NCI-H446 treated with DMSO at 0.1 percent for 48 hours (cell line): ENCODE measurements around the gene GOLGA6D.
"Not testable (repeated sequence)": the region's sequence is repeated elsewhere in the genome, so short reads cannot be mapped to it uniquely, and the experiment has no call there.

ENCODE experiments used
- DNase-seq: peaks from one replicate; lab custom pipeline; 2025; lab: John Stamatoyannopoulos, UW

GOLGA6D gene

GRCh38 chr15:75293660-75294059, 11.0 kb downstream of the GOLGA6D start:
- not testable (repeated sequence) for DNase-seq

DNA sequence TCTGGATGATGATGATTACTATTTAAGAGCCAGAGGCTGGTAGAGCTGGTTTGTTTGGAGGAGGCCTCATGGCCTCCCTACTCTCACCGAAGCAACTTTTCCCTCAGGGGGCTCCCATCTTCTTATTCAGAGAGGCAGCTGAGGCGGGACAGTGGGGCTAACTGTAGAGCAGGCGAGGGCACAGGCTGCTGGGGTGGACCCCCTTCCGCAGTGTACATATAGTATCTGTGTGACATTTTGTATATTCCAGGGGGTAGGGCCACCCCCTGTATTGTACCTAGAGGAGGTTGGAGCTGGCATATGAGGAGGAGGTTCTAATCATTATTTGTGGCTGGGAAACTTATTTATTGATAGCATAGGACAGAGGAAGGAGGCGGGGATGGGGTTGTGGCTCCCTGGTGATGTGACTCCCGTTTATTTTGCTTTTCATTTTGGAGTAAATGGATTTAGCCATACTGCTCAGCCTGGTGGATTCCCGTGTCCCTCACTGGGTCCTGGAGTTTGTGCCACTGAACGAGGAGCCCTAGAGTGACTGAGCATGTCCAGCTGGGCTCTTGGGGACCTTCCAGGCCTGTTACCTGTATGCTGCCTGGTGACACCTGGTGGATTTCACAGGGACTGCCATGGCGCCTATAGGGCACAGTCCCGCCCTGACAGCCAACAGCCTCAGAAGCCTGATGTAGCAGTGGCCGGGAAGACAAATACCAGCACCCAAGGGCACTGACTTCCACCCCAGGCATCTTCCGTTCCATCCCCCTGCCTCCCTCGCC, 16.1 kb downstream of the GOLGA6D start:
- not testable (repeated sequence) for DNase-seq

DNA sequence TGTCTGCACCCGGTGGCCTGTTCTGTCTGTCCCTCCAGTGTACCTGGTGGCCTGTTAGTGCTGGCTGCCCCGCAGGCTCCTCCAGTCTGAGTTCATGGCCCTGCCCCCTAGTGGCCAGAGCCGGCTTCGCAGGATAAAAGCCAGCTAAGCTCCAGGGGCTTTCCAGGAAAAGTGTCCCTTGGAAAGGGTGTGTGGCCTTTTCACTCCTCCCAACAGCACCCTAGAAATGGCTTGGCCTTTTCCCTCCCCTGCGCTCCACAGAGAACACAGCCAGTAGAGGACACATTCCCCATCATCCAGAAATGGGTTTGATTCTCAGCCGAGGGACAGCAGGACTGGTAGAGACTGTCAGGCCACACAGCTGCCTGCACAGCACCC, 16.7 kb downstream of the GOLGA6D start:
- DNase-seq = not testable (repeated sequence)

DNA sequence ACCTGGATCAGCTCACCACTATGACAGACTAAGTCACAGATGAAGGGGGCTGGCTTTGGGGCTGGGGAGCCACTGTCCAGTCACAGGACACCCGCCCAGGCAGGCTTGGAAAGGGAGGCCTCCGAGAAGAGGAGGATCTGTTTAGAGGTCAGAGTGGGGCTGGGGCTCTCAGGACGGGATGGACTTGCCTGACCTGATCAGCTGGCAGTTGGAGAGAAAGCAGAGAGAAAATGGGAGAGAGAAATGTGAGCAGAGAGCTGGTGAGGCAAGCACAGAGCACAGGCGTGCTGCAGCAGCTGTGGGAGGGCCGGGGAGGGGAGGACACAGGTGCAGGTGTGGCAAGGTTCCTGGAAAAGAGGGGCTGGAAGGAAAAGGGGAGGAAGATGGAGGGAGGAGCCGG, 17.4 kb downstream of the GOLGA6D start:
- DNase-seq = not testable (repeated sequence)

GRCh38 chr15:75302318-75302717, 19.7 kb downstream of the GOLGA6D start:
- no peak for DNase-seq

GRCh38 chr15:75302753-75303152, 20.1 kb downstream of the GOLGA6D start:
- not testable (repeated sequence) for DNase-seq

DNA sequence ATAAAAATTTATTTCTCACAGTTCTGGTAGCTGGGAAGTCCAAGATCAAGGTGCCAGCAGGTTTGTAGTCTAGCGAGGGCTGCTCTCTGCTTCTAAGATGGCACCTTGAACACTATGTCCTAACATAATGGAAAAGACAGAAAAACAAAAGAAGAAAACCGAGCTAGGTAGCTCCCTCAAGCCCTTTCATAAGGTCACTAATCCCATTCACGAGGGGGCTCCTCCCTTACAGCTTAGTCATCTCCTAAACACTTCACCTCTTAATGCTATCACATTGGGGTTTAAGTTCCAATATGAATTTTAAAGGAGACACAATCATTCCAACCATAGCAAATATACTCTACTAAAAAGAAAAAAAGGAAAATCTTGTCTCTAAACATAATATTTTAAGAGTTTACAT, 23.6 kb downstream of the GOLGA6D start:
- no peak for DNase-seq

GRCh38 chr15:75307778-75308390, 25.2 kb downstream of the GOLGA6D start:
- no peak for DNase-seq

DNA sequence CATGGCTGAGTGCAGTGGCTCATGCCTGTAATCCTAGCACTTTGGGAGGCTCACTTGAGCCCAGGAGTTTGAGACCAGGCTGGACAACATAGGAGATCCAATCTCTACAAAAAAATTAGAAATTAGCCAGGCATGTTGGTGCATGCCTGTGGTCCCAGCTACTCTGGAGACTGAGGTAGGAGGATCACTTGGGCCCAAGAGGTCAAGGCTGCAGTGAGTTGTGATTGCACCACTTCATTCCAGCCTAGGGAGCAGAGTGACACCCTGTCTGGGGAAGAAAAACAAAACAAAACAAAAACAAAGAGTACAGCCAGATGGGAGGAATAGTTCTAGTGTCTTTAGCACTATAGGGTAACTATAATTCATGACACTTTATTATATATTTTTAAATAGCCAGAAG, 27.1 kb downstream of the GOLGA6D start:
- no peak for DNase-seq

- DNase-seq = not testable (repeated sequence)
Observed at GRCh38 chr15:75312548-75312947, 29.9 kb downstream of the GOLGA6D start.

GRCh38 chr15:75313116-75313845, 30.6 kb downstream of the GOLGA6D start:
- no peak for DNase-seq

- no peak for DNase-seq
Observed at GRCh38 chr15:75314552-75315290, 32.1 kb downstream of the GOLGA6D start.

DNA sequence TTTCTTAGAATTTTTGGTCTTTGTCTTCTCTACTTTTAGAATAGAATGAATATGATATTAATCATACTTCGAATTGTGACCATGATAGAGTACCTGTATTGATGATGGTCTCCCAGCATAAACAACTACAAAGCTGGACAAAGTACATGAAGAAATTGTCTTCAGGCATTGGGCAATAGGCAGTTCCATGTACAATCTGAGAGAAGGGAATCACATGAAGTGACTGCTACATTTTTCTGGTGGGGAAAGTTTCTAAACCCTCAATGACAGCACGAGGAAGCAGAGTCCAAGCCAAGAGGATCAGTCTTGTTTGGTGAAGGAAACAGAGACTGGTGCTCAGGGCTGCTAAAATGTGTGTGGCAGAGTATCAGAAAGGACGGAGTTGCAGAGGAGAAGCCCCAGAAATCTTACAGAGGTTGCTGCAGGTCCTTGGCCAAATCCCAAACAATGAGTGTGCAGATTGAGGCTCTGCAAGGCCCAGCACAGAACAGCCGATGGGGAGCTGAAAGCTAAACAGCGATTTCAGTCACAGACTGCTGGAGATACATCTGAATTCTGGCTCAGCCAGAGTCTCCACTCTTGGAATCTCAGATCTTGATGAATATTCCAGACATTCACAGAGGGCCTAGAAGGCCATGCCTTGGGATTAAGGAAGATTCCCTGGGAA, 36.7 kb downstream of the GOLGA6D start:
- DNase-seq = not testable (repeated sequence)

DNA sequence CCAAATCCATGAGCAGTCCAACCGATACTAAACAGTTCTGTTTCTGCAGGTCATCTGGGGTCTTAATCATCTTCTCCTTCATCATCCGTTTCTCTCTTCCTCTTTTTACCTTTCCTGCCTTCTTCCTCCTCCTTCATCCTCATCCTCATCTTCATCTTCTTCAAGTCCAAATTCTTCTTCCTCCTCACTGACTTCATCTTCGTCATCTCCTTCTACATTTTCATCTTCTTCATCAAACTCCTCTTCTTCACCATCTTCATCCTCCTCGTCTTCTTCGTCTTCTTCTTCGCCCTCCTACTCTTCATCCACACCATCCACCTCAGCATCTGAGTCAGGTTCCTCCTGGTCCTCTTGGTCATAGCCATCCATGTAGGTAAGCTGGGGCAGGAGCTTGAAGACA, 39.1 kb downstream of the GOLGA6D start:
- DNase-seq = no peak

- DNase-seq = no peak
Observed at GRCh38 chr15:75325922-75326321, 43.3 kb downstream of the GOLGA6D start.

DNA sequence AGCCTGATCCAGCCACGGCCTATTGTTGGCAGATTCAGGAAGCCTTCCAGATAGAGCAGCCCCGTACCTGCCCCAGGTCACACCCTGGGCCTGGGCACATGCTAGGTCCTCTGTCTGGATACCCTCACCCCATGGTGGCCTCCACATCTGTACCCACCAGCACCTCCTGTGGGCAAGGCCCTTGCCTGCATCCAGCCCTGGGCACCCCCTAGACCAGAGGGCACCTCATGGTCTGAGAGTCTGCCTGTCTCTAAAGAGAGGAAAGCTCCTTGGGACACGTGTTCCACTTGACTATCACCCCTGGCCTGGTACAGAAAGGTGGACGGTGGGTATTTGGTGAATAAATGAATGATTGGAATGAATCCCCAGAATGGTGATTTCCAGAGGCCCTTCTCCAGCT, 44.4 kb downstream of the GOLGA6D start:
- no peak for DNase-seq

DNA sequence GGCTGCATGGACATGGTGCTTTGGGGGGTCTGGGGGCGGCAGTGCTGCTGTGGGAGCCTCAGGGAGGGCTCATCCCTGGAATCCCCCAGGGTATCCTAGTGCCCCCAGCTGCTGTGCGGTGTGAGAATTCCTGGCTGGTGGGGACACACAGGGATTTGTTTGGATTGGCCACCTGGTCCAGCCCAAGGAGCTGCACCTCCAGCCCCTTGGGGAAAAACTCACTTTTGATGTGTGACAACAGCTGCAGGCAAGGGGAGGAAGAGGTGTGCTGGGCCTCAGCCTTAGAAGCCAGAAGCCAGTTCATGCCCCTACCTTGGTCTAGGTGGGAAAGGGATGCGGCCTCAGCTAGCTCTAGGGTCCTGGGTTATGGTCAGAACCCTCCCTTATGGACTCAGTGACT, 44.9 kb downstream of the GOLGA6D start:
- DNase-seq = no peak

- no peak for DNase-seq
Observed at GRCh38 chr15:75328493-75329314, 46.1 kb downstream of the GOLGA6D start.

GRCh38 chr15:75329571-75329970, 46.9 kb downstream of the GOLGA6D start:
- DNase-seq = no peak

- DNase-seq = not testable (repeated sequence)
Observed at GRCh38 chr15:75332093-75332492, 49.5 kb downstream of the GOLGA6D start.
